Uterus (tissue), 4 donors: ENCODE results near the gene NEAT1. TPM values are rescaled to one million over a fixed set of nuclear protein-coding genes. Genes with fewer than 3 reads are reported as not detected.

Experiments
- DNase-seq, 2 donors: peaks; one replicate each; pipeline ENCODE4 v3.0.0-alpha.2; 2019 to 2020
- H3K27ac ChIP-seq, 2 donors: fragments of 200-600 bp; sonication (generic); 1 replicate in 1 of 2; 2 replicates in 1 of 2; pipeline ENCODE4 v1.5.1; 2016 to 2018
- H3K27me3 ChIP-seq, 2 donors: fragments of 200-600 bp; sonication (generic); one replicate each; pipeline ENCODE4 v1.5.1; 2018 to 2019; ENCODE audit warnings: control low read depth in 1 of 2
- H3K36me3 ChIP-seq, 2 donors: fragments of 200-600 bp; sonication (generic); one replicate each; pipeline ENCODE4 v1.5.1; 2019; ENCODE audit warnings: control low read depth in 1 of 2
- H3K4me1 ChIP-seq, 2 donors: fragments of 200-600 bp; sonication (generic); one replicate each; pipeline ENCODE4 v1.5.1; 2018 to 2019; ENCODE audit warnings: control low read depth in 1 of 2
- H3K4me3 ChIP-seq, 2 donors: fragments of 200-600 bp; sonication (generic); 1 replicate in 1 of 2; 2 replicates in 1 of 2; pipeline ENCODE4 v1.5.1; 2018 to 2019; ENCODE audit warnings: mild to moderate bottlenecking in 1 of 2
- H3K9me3 ChIP-seq, 2 donors: fragments of 200-600 bp; sonication (generic); one replicate each; pipeline ENCODE4 v1.5.1; 2019; ENCODE audit warnings: control low read depth in 1 of 2
- CTCF ChIP-seq, 4 experiments: fragments of 200-600 bp in 2 of 4; fragments of 450-650 bp in 2 of 4; sonication (generic) in 2 of 4; IDR thresholded peaks; one replicate each; pipeline ENCODE4 v1.5.1; 2016 to 2019; ENCODE audit warnings: antibody characterized with exemption in 4 of 4, mild to moderate bottlenecking in 2 of 4, moderate library complexity in 1 of 4
- POLR2A ChIP-seq, 2 donors: fragments of 450-650 bp; IDR thresholded peaks; one replicate each; pipeline ENCODE4 v1.6.1; 2016; ENCODE audit warnings: antibody characterized with exemption in 2 of 2, mild to moderate bottlenecking in 1 of 2, moderate library complexity in 1 of 2
- intact Hi-C: fragments of 100-400 bp; cut with DNase I; formaldehyde crosslinking; loops from one replicate; pipeline ENCODE4 v1.15.1; 2023; ENCODE audit warnings: low total_unique reads
- total RNA-seq, 4 donors: library from RNA; depleted of rRNA in 3 of 4; stranded (reverse); fragments of >200 nt in 3 of 4; gene quantifications; one replicate each; pipeline versions ENCODE4 v1.1.0 to v1.2.4, GENCODE V29; 2014 to 2023
- donor health status: DM: yes; HTN: yes; CAD: no.

The NEAT1 gene
- total RNA-seq, 4 donors from 2014 or later, result 33.6 to 932 (median 120) TPM

- peak in 1 of 2 donors; percentile 5 for TF ChIP-seq POLR2A (IDR thresholded peaks at IDR 0.05)
- no peak for TF ChIP-seq CTCF (IDR thresholded peaks at IDR 0.05)
- Histone ChIP-seq H3K4me3 (peak overlapping the region; percentile 23 to 41), H3K4me1 (peaks cover 13 to 22% of the 10 kb centered on the region in 2 donors), H3K9me3 (no peaks in the 10 kb centered on the region), H3K27me3 (no peaks in the 10 kb centered on the region), H3K27ac (peak overlapping the region; percentile 95 to 97), H3K36me3 (no peaks in the 10 kb centered on the region)
- no peak for DNase-seq
- intact Hi-C loops, result loop anchor here (5.0 kb wide), 1 partner anchor 34 kb away; no protein-coding TSS in a partner anchor
These were observed 39.7 kb upstream of the NEAT1 start for GRCh38 chr11:65382804-65383368.

- TF ChIP-seq POLR2A (IDR thresholded peaks at IDR 0.05) (no peak), CTCF (IDR thresholded peaks at IDR 0.05) (no peak)
- Histone ChIP-seq H3K27me3 (no peaks in the 10 kb centered on the region), H3K4me3 (no peak overlapping the region), H3K36me3 (no peaks in the 10 kb centered on the region), H3K27ac (peak overlapping the region; percentile 95 to 97), H3K4me1 (peaks cover 13 to 23% of the 10 kb centered on the region in 2 donors), H3K9me3 (no peaks in the 10 kb centered on the region)
- intact Hi-C loops, result loop anchor here (5.0 kb wide), 1 partner anchor 34 kb away; no protein-coding TSS in a partner anchor
- no peak for DNase-seq
These were observed 38.8 kb upstream of the NEAT1 start for GRCh38 chr11:65383778-65384177.

DNA sequence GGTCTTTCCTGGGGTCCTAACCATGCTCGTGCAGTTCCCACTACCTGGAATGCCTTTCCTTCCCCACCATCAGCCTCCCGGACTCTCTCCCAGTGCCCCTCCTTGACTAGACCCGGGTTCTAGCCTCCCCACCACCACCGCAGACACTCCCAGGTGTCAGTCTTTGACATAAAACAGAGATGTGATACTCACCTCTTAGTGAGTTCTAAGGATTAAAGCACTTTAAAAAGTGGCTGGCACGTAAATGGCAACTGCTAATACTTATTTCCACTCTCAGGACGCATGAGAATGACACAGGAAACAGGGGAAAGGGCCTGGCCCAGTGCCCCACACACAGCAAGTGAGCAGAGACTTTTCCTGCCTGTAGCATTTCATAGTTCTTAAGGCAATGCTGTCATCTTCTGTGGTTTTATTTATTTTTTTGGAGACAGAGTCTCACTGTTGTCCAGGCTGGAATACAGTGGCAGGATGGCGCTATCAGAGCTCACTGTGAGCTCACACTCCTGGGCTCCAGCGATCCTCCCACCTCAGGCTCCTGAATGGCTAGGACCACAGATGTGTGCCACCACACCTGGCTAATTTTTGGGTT is 38.2 kb upstream of the NEAT1 start:
- Histone ChIP-seq H3K36me3 (no peaks in the 10 kb centered on the region), H3K4me1 (peaks cover 13 to 24% of the 10 kb centered on the region in 2 donors), H3K27ac (peak overlapping the region; percentile 95 to 97), H3K27me3 (no peaks in the 10 kb centered on the region), H3K9me3 (no peaks in the 10 kb centered on the region), H3K4me3 (no peak overlapping the region)
- peak in 1 of 2 donors; percentile 52 for DNase-seq
- TF ChIP-seq POLR2A (IDR thresholded peaks at IDR 0.05), result no peak
- no peak for TF ChIP-seq CTCF (IDR thresholded peaks at IDR 0.05)
- intact Hi-C loops, result loop anchor here (5.0 kb wide), 1 partner anchor 33 kb away; no protein-coding TSS in a partner anchor

- peaks cover 10 to 38% of the 10 kb centered on the region in 2 donors for H3K4me1 ChIP-seq
- TF ChIP-seq POLR2A (IDR thresholded peaks at IDR 0.05), result peak; percentile 96 to 97
- peak in 1 of 4 experiments; percentile 22 for TF ChIP-seq CTCF (IDR thresholded peaks at IDR 0.05)
- no peaks in the 10 kb centered on the region for H3K9me3 ChIP-seq
- peak within 1 kb of the TSS; percentile 95 to 97 for H3K27ac ChIP-seq
- peak within 1 kb of the TSS; percentile 67 to 82 for H3K4me3 ChIP-seq
- intact Hi-C loops, result no loop called here
- peak; percentile 93 for DNase-seq
- H3K36me3 ChIP-seq, result no peaks in the 10 kb centered on the region
- no peaks in the 10 kb centered on the region for H3K27me3 ChIP-seq
These were observed 36.1 kb upstream of the NEAT1 start, which contains the start of gene FRMD8 for GRCh38 chr11:65386307-65387140. TSS of gene FRMD8 (plus strand) at chr11:65386637. CDS start at chr11:65387037, 400 bp downstream.
